Fibroblast of peridontal ligament (primary cell): ENCODE data around the gene FAM3B.

ENCODE experiments used
- DNase-seq: peaks from one replicate; pipeline ENCODE4 v3.0.0-alpha.2; 2010; ENCODE audit errors: extremely low read depth

The FAM3B gene

GRCh38 chr21:41318218-41318617, 1.6 kb downstream of the FAM3B start:
- DNase-seq: no peak

GRCh38 chr21:41319273-41319672, 2.7 kb downstream of the FAM3B start:
- DNase-seq: no peak

- DNase-seq: no peak
These were observed 4.8 kb downstream of the FAM3B start for GRCh38 chr21:41321211-41321907.

GRCh38 chr21:41321908-41322495, 5.4 kb downstream of the FAM3B start:
- DNase-seq: no peak

GRCh38 chr21:41322496-41323382, 6.1 kb downstream of the FAM3B start:
- no peak for DNase-seq

- DNase-seq: no peak
These were observed 8.7 kb downstream of the FAM3B start for GRCh38 chr21:41325138-41325912.

GRCh38 chr21:41326414-41327080, 9.9 kb downstream of the FAM3B start:
- DNase-seq: no peak

GRCh38 chr21:41327753-41328152, 11.2 kb downstream of the FAM3B start:
- no peak for DNase-seq

- no peak for DNase-seq
These were observed 12.3 kb downstream of the FAM3B start for GRCh38 chr21:41328660-41329607.

- DNase-seq: no peak
These were observed 17.2 kb downstream of the FAM3B start for GRCh38 chr21:41333752-41334151.

GRCh38 chr21:41337515-41337914, 20.9 kb downstream of the FAM3B start:
- no peak for DNase-seq

- no peak for DNase-seq
These were observed 21.9 kb downstream of the FAM3B start for GRCh38 chr21:41338455-41338854.

- DNase-seq: no peak
These were observed 25.4 kb downstream of the FAM3B start for GRCh38 chr21:41342035-41342434.

- no peak for DNase-seq
These were observed 27.5 kb downstream of the FAM3B start for GRCh38 chr21:41344146-41344545.

- no peak for DNase-seq
These were observed 28.8 kb downstream of the FAM3B start for GRCh38 chr21:41345356-41345755.

GRCh38 chr21:41345934-41346685, 29.5 kb downstream of the FAM3B start:
- no peak for DNase-seq

- DNase-seq: no peak
These were observed 30.2 kb downstream of the FAM3B start for GRCh38 chr21:41346758-41347157.

- DNase-seq: no peak
These were observed 31.8 kb downstream of the FAM3B start for GRCh38 chr21:41348434-41348833.

GRCh38 chr21:41349126-41349525, 32.5 kb downstream of the FAM3B start:
- DNase-seq: no peak
